K562 (cell line): Measurements from ENCODE around the gene ODF2. TPM values are rescaled to one million over a fixed set of nuclear protein-coding genes. Genes with fewer than 3 reads are reported as not detected.

ENCODE experiments used
- CHD2 ChIP-seq: IDR thresholded peaks from 2 replicates; pipeline ENCODE4 v1.6.1; 2011; ENCODE audit warnings: low read depth, low read length
- FOSL1 ChIP-seq: fragments of 200-800 bp; sonication (Bioruptor generic); conservative IDR thresholded peaks from 2 replicates; pipeline ENCODE4 v1.6.1; 2016; ENCODE audit warnings: missing genetic modification characterization, missing compliant biosample characterization
- GATA2 ChIP-seq: sonication (generic); formaldehyde crosslinking; IDR thresholded peaks from 2 replicates; pipeline ENCODE4 v1.4.0; 2020; ENCODE audit warnings: mild to moderate bottlenecking, missing genetic modification reagents
- GATAD2A ChIP-seq: fragments of 450-650 bp; IDR thresholded peaks from 2 replicates; pipeline ENCODE4 v1.6.1; 2017
- HMG20A ChIP-seq: fragments of 450-650 bp; formaldehyde crosslinking; conservative IDR thresholded peaks from 2 replicates; pipeline ENCODE4 v1.4.0; 2020; ENCODE audit warnings: mild to moderate bottlenecking, mixed read lengths
- KAT7 ChIP-seq: sonication (generic); formaldehyde crosslinking; IDR thresholded peaks from 2 replicates; pipeline ENCODE4 v1.8.0; 2022; ENCODE audit warnings: missing genetic modification reagents, mild to moderate bottlenecking, borderline replicate concordance
- LCOR ChIP-seq: sonication (generic); formaldehyde crosslinking; IDR thresholded peaks from 2 replicates; pipeline ENCODE4 v1.8.0; 2022; ENCODE audit warnings: mild to moderate bottlenecking, missing genetic modification reagents
- MCM7 ChIP-seq, 2 experiments: fragments of 450-650 bp; IDR thresholded peaks; 2 replicates each; pipeline ENCODE4 v1.6.1; 2016 to 2018
- MIER1 ChIP-seq: fragments of 450-650 bp; IDR thresholded peaks from 2 replicates; pipeline ENCODE4 v1.6.1; 2016; ENCODE audit warnings: antibody characterized with exemption, mild to moderate bottlenecking, low read depth
- MYBL2 ChIP-seq, 2 experiments: fragments of 450-650 bp in 1 of 2; sonication (generic) in 1 of 2; formaldehyde crosslinking in 1 of 2; IDR thresholded peaks; 2 replicates each; pipeline versions ENCODE4 v1.6.1 to v1.8.1; 2017 to 2022; ENCODE audit warnings: borderline replicate concordance in 1 of 2, inconsistent platforms in 1 of 2, low read depth in 1 of 2, mild to moderate bottlenecking in 1 of 2, missing genetic modification reagents in 1 of 2, moderate library complexity in 1 of 2
- NCOA4 ChIP-seq: fragments of 450-650 bp; IDR thresholded peaks from 2 replicates; pipeline ENCODE4 v1.6.1; 2018; ENCODE audit warnings: mild to moderate bottlenecking; ENCODE audit not compliant: partially characterized antibody
- NELFE ChIP-seq: IDR thresholded peaks from 2 replicates; pipeline ENCODE4 v1.6.1; 2011; ENCODE audit warnings: mild to moderate bottlenecking; ENCODE audit not compliant: insufficient read depth, insufficient read length
- PCBP2 ChIP-seq: fragments of 200-400 bp; formaldehyde crosslinking; IDR thresholded peaks from 2 replicates; pipeline ENCODE4 v1.6.1; 2018; ENCODE audit warnings: low read length, low read depth, mild to moderate bottlenecking, moderate library complexity; ENCODE audit not compliant: poor library complexity, severe bottlenecking
- POLR2AphosphoS2 ChIP-seq: IDR thresholded peaks from 2 replicates; pipeline ENCODE4 v1.6.1; 2012; ENCODE audit warnings: low read length, improper control_type of control experiment
- RB1 ChIP-seq: fragments of 450-650 bp; IDR thresholded peaks from 2 replicates; pipeline ENCODE4 v1.6.1; 2017; ENCODE audit warnings: low read depth, mild to moderate bottlenecking
- SRF ChIP-seq, 2 experiments: fragments of 250-450, 450-650 bp in 1 of 2; sonication (Bioruptor Pico) in 1 of 2; sonication (generic) in 1 of 2; formaldehyde crosslinking; IDR thresholded peaks; 2 replicates each; pipeline versions ENCODE4 v1.5.0 to v1.5.1; 2020 to 2022; ENCODE audit warnings: mild to moderate bottlenecking in 1 of 2, missing genetic modification reagents in 1 of 2
- ZBTB33 ChIP-seq: sonication (generic); formaldehyde crosslinking; IDR thresholded peaks from 2 replicates; pipeline ENCODE4 v1.8.1; 2023; ENCODE audit warnings: mild to moderate bottlenecking, missing genetic modification reagents
- ZFPM2 ChIP-seq: fragments of 250-450 bp; sonication (Bioruptor Pico); IDR thresholded peaks from 2 replicates; pipeline ENCODE4 v1.5.1; 2022; ENCODE audit warnings: mild to moderate bottlenecking
- ZNF134 ChIP-seq: fragments of 250-450 bp; sonication (Bioruptor Pico); conservative IDR thresholded peaks from 2 replicates; pipeline ENCODE4 v1.4.0; 2020
- ZNF143 ChIP-seq: sonication (generic); formaldehyde crosslinking; IDR thresholded peaks from 2 replicates; pipeline ENCODE4 v1.9.0; 2022; ENCODE audit warnings: mild to moderate bottlenecking, missing genetic modification reagents
- ZNF282 ChIP-seq: sonication (generic); formaldehyde crosslinking; IDR thresholded peaks from 2 replicates; pipeline ENCODE4 v1.8.1; 2023; ENCODE audit warnings: missing genetic modification reagents
- ZNF695 ChIP-seq: fragments of 450-650 bp; formaldehyde crosslinking; IDR thresholded peaks from 2 replicates; pipeline ENCODE4 v1.4.0; 2020; ENCODE audit warnings: mild to moderate bottlenecking, moderate library complexity
- ZNF717 ChIP-seq: fragments of 250-450 bp; sonication (Bioruptor Pico); IDR thresholded peaks from 2 replicates; pipeline ENCODE4 v1.5.0; 2021
- ZSCAN32 ChIP-seq: fragments of 450-650 bp; formaldehyde crosslinking; IDR thresholded peaks from 2 replicates; pipeline ENCODE4 v1.4.0; 2020; ENCODE audit warnings: mild to moderate bottlenecking, moderate library complexity
- polyA plus RNA-seq, 8 experiments: library from polyadenylated mRNA; depleted of rRNA in 4 of 8; stranded (reverse) in 5 of 8; unstranded in 3 of 8; fragments of >200 nt; fragmentation: Nextera tagmentation in 2 of 8; fragmentation: Illumina TruSeq in 1 of 8; extraction: Ambion mirVana in 2 of 8; extraction: Trizol in 1 of 8; gene quantifications; 2 replicates each; pipeline versions ENCODE4 v1.2.1 to v1.2.3, GENCODE V29; 2011 to 2014; ENCODE audit warnings: inconsistent platforms in 1 of 8, missing spikeins in 1 of 8
- total RNA-seq, 7 experiments: library from RNA; depleted of rRNA in 6 of 7; stranded (reverse); fragments of >200 nt in 6 of 7; fragmentation: Illumina TruSeq in 2 of 7; extraction: Trizol in 2 of 7; gene quantifications; 2 replicates each; pipeline versions ENCODE4 v1.2.1 to v1.2.3, GENCODE V29; 2011 to 2021; ENCODE audit warnings: low replicate concordance in 1 of 7
- TF ChIP-seq, protein P1 (sequence below): fragments of 450-650 bp; formaldehyde crosslinking; IDR thresholded peaks from 2 replicates; pipeline ENCODE4 v1.4.0; 2020; ENCODE audit warnings: mild to moderate bottlenecking, mixed read lengths
- TF ChIP-seq, protein P2 (sequence below): fragments of 450-650 bp; IDR thresholded peaks from 2 replicates; pipeline ENCODE4 v1.6.1; 2018; ENCODE audit warnings: mild to moderate bottlenecking, low read depth; ENCODE audit not compliant: partially characterized antibody

ODF2 gene
- total and polyA plus RNA-seq, 9 of the 15 experiments (the other 6 are each of a cell fraction or from before 2014, with no cell fraction given) = 16.5 to 83.2 (median 69.7) TPM

- no peak for TF ChIP-seq NELFE
- TF ChIP-seq POLR2AphosphoS2 = no peak
- TF ChIP-seq FOSL1 (tag) = 0 out of 2 replicates have a peak, but pooled peaks have one; percentile 21
- no peak for TF ChIP-seq SRF (CRISPR knock-in tag; IDR thresholded peaks at IDR 0.05)
- peak; percentile 54 for TF ChIP-seq RB1
- TF ChIP-seq HMG20A (CRISPR knock-in tag) = no peak
- TF ChIP-seq GATAD2A = no peak
- no peak for TF ChIP-seq ZNF282 (CRISPR knock-in tag)
- no peak for TF ChIP-seq MCM7 (IDR thresholded peaks at IDR 0.05)
- TF ChIP-seq ZBTB33 (CRISPR knock-in tag) = 0 out of 2 replicates have a peak, but pooled peaks have one; percentile 45
- no peak for TF ChIP-seq PCBP2
- TF ChIP-seq, protein P1, sequence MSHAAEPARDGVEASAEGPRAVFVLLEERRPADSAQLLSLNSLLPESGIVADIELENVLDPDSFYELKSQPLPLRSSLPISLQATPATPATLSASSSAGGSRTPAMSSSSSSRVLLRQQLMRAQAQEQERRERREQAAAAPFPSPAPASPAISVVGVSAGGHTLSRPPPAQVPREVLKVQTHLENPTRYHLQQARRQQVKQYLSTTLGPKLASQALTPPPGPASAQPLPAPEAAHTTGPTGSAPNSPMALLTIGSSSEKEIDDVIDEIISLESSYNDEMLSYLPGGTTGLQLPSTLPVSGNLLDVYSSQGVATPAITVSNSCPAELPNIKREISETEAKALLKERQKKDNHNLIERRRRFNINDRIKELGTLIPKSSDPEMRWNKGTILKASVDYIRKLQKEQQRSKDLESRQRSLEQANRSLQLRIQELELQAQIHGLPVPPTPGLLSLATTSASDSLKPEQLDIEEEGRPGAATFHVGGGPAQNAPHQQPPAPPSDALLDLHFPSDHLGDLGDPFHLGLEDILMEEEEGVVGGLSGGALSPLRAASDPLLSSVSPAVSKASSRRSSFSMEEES (CRISPR knock-in tag) = no peak
- TF ChIP-seq ZSCAN32 = no peak
- no peak for TF ChIP-seq ZNF143 (CRISPR knock-in tag)
- peak; percentile 28; the same call in 1 of the 2 replicates for TF ChIP-seq CHD2
- no peak for TF ChIP-seq KAT7
- TF ChIP-seq ZNF717 (CRISPR knock-in tag) = no peak
- TF ChIP-seq MIER1 = no peak
- TF ChIP-seq ZFPM2 (CRISPR knock-in tag) = no peak
- TF ChIP-seq MYBL2 (IDR thresholded peaks at IDR 0.05; ENCODE audit: low read depth) = peak; percentile 83
- no peak for TF ChIP-seq MYBL2 (CRISPR knock-in tag; IDR thresholded peaks at IDR 0.05; ENCODE audit: borderline replicate concordance)
- TF ChIP-seq GATA2 (CRISPR knock-in tag) = no peak
- TF ChIP-seq, protein P2, sequence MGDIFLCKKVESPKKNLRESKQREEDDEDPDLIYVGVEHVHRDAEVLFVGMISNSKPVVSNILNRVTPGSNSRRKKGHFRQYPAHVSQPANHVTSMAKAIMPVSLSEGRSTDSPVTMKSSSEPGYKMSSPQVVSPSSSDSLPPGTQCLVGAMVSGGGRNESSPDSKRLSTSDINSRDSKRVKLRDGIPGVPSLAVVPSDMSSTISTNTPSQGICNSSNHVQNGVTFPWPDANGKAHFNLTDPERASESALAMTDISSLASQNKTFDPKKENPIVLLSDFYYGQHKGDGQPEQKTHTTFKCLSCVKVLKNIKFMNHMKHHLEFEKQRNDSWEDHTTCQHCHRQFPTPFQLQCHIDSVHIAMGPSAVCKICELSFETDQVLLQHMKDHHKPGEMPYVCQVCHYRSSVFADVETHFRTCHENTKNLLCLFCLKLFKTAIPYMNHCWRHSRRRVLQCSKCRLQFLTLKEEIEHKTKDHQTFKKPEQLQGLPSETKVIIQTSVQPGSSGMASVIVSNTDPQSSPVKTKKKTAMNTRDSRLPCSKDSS = no peak
- no peak for TF ChIP-seq NCOA4
- TF ChIP-seq LCOR (CRISPR knock-in tag) = no peak
- no peak for TF ChIP-seq ZNF134 (CRISPR knock-in tag)
- TF ChIP-seq ZNF695 (CRISPR knock-in tag) = no peak
These were observed at the start of gene ODF2 (continued) for GRCh38 chr9:128455849-128456612.
